HG03521 (cell line): ENCODE results near the gene IMMP2L.
A peak's percentile ranks its signal among the peaks of the same experiment; 100 is the strongest.
"Not testable (repeated sequence)": the region's sequence is repeated elsewhere in the genome, so short reads cannot be mapped to it uniquely, and the experiment has no call there.

ENCODE experiments used
- ATAC-seq: cut with Tn5 transposase; IDR thresholded peaks from one replicate; pipeline ENCODE4 v1.9.1; 2021; ENCODE audit warnings: mild to moderate bottlenecking, moderate library complexity; ENCODE audit not compliant: unreplicated experiment

The IMMP2L gene

DNA sequence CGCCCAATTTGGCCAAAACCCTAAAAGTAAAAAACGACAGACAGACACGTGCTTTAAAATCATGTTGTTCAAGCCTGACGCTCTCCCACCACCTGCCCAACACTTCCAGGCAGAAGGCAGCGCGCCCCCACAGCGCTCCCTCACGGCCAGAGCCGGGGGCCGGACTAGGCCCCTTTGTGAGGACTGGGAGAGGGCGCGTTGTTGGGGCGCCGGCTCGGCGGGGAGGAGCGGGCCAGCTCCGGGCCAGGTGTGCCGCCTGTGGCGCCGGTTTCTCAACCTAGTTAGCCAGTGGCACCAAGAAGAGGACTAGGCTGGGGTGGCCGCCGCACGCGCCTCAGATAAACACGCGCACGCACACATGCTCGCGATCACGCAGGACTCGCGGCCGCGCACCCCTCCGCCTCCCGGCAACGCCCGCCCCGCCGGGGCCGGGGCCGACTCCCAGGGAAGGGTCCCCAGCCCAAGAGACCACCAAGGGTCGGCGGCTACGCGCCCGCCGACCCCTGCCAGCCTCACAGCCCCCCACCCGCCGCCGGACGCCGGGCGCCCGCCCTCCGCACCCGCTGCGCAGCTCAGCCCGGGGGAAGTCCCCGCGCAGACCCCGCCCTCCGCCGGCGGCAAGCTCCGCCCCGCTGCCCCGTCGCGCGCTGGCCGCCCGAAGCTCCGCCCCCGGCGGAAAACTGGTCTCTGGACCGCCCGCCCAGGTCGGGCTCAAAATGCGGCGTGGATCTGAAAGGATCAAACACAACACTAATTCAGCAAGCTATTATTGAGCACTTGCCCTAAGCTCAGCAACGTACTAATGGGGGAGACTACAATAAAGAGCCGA, at the start of gene IMMP2L:
Gene IMMP2L (minus strand): TSS at position 589 of the 829 bp plus-strand sequence.
- ATAC-seq, result peak; percentile 82

DNA sequence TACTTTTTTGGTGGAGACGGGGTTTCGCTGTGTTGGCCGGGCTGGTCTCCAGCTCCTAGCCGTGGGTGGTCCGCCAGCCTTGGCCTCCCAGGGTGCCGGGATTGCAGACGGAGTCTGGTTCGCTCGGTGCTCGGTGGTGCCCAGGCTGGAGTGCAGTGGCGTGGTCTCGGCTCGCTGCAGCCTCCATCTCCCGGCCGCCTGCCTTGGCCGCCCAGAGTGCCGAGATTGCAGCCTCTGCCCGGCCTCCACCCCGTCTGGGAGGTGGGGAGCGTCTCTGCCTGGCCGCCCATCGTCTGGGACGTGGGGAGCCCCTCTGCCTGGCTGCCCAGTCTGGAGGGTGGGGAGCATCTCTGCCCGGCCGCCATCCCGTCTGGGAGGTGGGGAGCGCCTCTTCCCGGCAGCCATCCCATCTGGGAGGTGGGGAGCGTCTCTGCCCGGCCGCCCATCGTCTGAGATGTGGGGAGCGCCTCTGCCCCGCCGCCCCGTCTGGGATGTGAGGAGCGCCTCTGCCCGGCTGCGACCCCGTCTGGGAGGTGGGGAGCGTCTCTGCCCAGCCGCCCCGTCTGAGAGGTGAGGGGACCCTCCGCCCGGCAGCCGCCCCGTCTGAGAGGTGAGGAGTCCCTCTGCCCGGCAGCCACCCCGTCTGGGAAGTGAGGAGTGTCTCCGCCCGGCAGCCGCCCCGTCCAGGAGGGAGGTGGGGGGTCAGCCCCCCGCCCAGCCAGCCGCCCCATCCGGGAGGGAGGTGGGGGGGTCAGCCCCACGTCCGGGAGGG, 47.4 kb upstream of the IMMP2L start:
- not testable (repeated sequence) for ATAC-seq

DNA sequence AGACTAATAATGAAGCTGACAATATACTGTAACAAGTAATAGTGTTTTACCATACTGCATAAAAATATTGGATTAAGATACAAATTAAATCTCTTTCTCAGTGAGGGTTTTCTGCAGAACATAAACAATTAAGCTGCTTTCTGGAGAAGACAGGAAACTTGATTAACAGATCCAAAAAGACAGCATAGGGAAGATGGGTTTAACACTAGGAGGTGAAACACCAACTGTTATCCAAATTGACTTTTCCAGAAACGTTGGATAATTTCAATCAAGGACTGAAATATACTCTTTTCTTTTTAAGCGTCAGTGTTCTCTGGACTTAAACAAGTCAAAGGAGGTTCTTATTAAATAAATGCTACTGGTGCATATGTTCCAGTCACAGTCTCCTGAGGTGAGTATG, 45.3 kb upstream of the IMMP2L start:
- ATAC-seq, result no peak

DNA sequence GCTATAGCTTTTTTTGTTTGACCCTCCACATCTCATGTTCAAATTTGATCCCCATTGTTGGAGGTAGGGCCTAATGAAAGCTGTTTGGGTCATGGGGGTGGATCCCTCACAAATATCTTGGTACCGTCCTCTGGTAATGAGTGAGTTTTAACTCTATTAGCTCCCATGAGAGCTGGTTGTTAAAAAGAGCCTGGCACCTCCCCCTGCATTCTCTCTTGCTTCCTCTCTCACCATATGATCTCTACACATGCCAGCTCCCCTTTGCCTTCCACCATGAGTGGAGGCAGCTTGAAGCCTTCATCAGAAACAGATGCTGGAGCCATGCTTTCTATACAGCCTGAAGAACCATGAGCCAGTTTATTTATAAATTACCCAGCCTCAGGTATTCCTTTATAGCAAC, 43.0 kb upstream of the IMMP2L start:
- ATAC-seq, result no peak

GRCh38 chr7:111600091-111600490, 37.8 kb upstream of the IMMP2L start:
- ATAC-seq, result no peak

GRCh38 chr7:111595780-111596179, 33.5 kb upstream of the IMMP2L start:
- no peak for ATAC-seq

GRCh38 chr7:111594602-111595001, 32.3 kb upstream of the IMMP2L start:
- ATAC-seq, result no peak

DNA sequence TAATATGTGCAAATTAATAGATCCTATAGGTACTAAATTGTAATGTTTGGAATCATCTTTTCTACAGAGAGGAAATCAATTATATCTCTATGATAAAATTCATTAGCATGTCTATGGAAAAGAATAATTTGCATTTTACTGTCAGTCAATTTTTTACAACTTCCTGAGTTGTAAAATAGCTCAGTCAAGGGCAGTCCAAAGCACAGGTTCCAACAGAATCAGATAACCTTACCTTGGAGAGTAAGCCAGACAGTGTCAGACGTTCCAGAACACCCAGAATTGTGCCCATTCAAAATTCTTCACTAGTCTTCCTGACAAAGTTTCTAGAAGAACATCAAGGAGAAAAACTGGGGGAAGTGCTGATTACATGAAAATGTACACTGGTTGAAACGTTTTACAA, 31.1 kb upstream of the IMMP2L start:
- ATAC-seq, result no peak

- ATAC-seq, result no peak
Measured at GRCh38 chr7:111588065-111588433, 25.8 kb upstream of the IMMP2L start.

- ATAC-seq, result no peak
Measured at GRCh38 chr7:111587410-111588064, 25.2 kb upstream of the IMMP2L start.

DNA sequence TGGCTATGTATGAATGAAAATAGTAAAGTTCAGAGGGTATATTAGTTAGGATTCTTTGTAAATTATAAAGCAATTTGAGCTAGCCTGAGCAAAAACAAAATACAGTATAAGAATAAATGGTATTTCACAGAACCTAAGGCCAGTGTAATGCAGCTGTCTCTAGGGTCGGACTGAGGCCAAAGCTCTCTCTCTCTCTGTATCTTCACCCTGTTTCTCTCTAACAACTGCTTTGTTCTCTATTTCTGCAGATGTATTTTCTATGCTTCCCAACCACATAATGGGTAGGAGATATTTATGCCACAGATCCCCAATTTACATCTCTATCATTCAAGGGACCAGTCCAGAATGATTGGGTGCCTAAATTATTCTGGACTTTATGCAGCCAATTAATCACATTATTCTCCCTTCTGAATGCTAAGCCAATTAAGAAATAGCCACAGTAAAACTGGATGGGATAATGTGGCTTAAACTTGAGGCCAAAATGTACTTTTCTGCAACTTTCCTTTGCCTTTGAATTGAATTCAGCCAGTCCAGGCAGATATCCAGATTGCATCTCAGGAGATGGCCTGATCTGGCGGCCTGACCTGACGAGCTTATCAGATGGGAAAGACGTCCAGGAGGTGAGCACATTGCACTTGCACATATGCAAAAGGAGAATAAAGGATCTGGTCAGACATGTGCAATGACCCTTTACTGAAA, 24.6 kb upstream of the IMMP2L start:
- ATAC-seq, result no peak

GRCh38 chr7:111581784-111582488, 19.6 kb upstream of the IMMP2L start:
- not testable (repeated sequence) for ATAC-seq

DNA sequence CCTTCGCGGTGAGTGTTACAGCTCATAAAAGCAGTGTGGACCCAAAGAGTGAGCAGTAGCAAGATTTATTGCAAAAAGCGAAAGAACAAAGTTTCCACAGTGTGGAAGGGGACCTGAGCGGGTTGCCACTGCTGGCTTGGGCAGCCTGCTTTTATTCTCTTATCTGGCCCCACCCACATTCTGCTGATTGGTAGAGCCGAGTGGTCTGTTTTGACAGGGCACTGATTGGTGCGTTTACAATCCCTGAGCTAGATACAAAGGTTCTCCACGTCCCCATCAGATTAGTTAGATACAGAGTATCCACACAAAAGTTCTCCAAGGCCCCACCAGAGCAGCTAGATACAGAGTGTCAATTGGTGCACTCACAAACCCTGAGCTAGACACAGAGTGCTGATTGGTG, 18.9 kb upstream of the IMMP2L start:
- not testable (repeated sequence) for ATAC-seq

DNA sequence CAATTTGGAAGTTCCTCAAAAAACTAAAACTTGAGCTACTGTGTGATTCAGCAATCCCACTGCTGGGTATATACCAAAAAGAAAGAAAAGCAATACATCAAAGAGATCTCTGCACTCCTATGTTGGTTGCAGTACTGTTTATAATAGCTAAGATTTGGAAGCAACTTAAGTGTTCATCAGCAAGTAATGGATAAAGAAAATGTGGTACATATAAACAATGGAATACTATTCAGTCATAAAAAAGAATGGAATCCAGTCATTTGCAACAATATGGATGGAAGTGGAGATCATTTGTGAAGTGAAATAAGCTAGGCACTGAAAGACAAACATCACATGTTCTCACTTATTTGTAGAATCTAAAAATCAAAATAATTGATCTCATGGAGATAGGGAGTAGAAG, 16.5 kb upstream of the IMMP2L start:
- no peak for ATAC-seq

- ATAC-seq, result no peak
Measured at GRCh38 chr7:111571720-111572119, 9.4 kb upstream of the IMMP2L start.

DNA sequence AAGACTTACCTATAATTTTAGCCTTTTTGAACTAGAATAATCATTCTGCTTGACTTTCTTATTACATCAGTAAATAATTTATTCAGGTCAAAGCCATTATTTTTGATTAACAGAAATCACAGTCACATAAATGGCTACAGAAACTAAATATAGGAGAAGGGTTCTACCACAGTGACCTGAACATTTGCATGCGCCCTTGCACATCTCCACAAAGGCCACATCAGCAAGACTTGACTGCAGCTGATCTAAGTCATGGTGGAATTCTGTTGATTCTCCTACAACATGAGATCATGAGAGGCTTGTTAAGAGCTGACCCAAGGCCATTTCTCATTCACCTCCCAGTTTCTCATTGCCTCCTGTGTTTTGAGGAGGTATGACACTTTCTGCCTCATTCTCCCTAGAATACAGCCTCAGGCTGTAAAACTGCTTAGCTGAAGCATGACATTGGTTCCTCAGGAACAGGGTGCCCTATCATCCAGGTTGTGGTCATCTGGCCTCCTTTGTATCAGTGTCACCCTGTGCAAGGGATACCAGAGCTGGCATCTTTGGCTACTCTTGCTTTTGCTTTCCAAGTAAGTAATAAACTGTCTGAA, 6.7 kb upstream of the IMMP2L start:
- ATAC-seq, result peak; percentile 59

DNA sequence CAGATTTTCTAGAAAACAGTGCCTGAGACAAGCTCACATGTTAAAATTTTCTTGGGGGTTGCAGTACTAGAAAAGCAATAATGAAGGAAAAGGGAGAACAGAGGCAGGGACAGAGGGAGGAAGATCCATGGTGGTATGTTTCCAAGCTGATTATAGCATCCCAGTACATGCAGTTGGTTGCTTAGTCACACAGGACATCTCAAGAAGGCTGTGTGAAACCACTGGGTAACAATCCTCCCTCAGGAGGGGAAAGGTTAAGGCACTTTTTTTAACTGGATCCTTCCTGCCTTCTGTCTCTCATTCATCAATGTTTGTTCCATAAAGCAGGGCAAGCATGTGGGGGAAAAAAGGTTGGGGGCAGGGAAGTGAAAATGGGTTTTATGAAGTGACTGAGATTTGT, 6.1 kb upstream of the IMMP2L start:
- no peak for ATAC-seq

- ATAC-seq, result no peak
Measured at GRCh38 chr7:111564078-111564477, 1.8 kb upstream of the IMMP2L start.

GRCh38 chr7:111561654-111561903, 713 bp downstream of the IMMP2L start:
- ATAC-seq, result no peak
